Anterior cingulate cortex (tissue), 58 donors: ENCODE measurements around the gene ANGPTL2.

Experiments
- DNase-seq, 58 donors: peaks; one replicate each; lab custom pipeline; 2025; lab: John Stamatoyannopoulos, UW

ANGPTL2 gene

DNA sequence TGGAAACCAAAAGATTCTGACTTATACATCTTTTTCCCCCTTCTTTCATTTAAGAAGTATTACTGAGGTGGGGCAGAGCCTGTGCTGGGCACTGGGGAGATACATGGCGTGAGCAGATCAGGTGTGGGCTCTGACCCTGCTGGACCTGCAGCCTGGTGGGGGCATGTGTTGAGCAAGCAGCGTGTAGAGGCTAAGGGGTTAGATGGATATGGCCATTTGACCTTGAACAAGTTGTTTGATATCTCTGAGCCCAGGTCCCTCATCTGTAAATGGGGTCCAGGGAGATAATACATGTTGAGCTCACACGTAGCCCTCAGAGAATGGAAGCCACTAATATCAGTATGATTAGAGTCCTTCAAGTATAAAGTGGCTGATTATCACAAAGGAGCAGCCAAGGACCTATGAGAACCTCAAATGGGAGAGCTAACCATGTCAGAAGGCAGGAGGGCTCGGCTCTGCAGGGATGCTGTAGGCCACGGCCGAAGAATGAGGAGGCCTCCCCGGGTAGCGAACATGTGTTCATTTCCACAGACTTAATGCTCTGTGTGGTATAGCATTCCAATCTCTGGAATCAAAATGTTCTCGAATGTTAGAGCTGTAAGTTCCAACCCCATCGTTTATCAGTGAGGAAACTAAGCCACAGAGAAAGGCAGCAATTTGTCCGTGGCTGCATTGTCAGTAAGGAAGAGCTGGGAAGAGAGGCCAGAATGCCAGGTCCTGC lies 15.4 kb upstream of the ANGPTL2 start:
- no peak for DNase-seq

DNA sequence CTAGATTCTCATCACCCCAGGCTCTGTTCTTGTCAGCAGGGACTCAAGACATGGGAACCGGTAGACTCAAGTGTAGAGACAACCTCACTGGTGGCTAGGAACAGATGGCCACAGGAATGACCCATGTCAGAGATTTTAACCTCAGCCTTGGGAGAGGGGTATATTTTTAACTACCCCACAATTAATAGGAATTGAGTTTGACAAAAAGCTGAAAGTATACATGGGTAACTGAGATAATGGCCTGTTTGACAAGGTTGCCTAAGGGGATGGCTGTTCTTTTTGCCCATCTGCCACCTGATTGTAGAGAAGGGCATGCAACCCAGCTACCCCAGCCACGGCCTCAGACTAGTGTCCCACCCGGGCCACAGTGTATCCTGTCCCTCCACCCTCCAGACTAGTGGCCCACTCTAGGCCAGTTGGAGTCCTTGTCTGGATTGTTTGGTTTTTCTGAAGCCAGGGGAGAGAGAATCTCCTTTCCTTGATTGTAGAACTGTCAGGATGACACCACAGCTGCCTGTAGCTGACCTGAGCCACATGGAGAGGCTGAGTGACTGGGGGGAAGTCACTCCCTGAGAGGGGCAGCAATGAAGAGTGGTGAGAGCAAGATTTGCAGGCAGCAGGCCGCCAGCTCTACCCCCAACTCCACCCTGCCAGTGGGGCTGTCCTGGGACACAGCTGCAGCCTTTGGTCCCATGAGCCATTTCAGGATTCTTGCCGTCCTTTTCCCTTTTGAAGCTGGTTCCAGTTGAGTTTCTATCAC lies 14.6 kb upstream of the ANGPTL2 start:
- no peak for DNase-seq

DNA sequence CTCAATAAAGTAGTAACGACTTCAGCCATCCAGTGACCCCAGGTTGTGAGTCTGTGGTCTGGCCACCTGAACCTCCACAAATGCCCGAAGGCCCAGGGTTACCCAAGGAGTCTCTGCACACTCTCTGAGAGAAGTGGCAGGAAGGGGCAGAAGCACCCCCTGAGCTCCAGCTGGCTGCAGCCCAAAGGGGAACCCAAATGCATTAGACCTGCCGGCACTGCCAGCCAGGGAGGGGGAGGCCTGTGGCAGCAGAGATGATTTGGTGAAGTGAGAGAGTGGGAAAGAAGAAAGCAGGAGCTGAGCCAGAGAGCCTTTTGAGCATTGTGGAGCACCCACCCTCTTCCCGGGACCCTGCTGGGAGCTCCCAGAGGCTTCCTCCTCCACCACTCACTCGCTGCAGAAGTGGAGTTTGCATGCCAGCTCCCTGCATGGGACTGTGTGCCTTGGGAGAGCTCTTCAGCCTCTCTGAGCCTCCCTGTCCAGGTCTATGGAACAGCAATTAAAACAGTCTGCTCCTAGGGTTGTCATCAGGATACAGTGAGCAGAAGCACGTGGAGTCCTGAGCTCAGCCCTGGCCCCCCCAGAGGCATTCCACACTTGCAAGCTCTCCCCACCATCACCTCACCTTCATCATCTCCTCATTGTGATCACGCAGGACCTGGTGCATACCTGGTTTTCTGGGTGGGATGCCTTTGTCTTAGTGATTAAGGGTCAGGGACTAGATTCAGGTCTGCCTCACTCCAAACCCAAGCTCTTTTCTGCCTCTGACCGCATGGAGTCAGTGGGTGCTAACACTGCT lies 13.8 kb upstream of the ANGPTL2 start:
- DNase-seq = no peak

GRCh38 chr9:127135056-127135745 lies 12.8 kb upstream of the ANGPTL2 start:
- no peak for DNase-seq

GRCh38 chr9:127133739-127134167 lies 11.3 kb upstream of the ANGPTL2 start:
- peak in 52 of 58 donors; percentile 29 to 88 (median 74) for DNase-seq

GRCh38 chr9:127132921-127133647 lies 10.6 kb upstream of the ANGPTL2 start:
- DNase-seq = peak in 18 of 58 donors; percentile 22 to 67 (median 46)

DNA sequence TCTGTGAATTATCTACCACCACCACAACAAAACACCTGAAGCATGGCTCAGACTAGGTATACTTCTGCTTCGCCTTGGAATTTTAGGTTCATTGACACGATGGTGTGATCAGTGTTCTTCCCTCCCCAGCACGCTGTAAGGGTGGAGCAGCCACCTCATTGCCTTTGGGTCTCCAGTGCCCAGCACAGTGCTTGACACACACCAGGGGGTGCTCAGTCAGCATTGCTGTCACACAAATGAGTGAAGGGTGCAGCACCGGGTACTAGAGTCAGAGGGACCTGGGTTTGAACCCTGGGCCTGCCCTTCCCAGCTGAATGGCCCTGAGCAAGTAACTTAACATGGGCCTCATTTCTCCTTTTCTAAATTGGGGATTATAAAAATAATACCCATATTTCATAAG lies 9.9 kb upstream of the ANGPTL2 start:
- no peak for DNase-seq

- no peak for DNase-seq
These were observed 9.4 kb upstream of the ANGPTL2 start for GRCh38 chr9:127131871-127132270.

- DNase-seq = peak in 49 of 58 donors; percentile 16 to 79 (median 56)
These were observed 8.5 kb upstream of the ANGPTL2 start for GRCh38 chr9:127130661-127131538.

DNA sequence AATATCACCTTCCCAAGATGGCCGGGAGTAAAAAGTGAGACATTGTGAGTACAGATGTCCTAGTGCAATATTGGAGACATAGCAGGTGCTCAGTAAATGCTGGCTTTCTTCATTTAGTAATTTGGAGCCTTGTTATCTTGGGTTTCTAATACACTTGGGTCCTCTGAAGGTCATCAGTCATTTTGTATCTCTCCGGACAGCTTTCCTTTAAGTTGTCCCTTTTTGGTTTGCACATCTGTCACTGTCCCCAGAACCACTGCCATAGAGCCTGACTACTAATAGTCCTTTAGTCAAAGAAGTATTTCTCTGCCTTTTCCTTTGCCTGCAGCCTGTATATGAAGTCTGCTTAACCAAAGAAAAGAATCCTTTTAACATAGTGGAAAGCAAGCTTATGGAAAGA lies 7.8 kb upstream of the ANGPTL2 start:
- no peak for DNase-seq

- no peak for DNase-seq
These were observed 7.3 kb upstream of the ANGPTL2 start for GRCh38 chr9:127129718-127130085.

- DNase-seq = no peak
These were observed 6.8 kb upstream of the ANGPTL2 start for GRCh38 chr9:127129073-127129717.

DNA sequence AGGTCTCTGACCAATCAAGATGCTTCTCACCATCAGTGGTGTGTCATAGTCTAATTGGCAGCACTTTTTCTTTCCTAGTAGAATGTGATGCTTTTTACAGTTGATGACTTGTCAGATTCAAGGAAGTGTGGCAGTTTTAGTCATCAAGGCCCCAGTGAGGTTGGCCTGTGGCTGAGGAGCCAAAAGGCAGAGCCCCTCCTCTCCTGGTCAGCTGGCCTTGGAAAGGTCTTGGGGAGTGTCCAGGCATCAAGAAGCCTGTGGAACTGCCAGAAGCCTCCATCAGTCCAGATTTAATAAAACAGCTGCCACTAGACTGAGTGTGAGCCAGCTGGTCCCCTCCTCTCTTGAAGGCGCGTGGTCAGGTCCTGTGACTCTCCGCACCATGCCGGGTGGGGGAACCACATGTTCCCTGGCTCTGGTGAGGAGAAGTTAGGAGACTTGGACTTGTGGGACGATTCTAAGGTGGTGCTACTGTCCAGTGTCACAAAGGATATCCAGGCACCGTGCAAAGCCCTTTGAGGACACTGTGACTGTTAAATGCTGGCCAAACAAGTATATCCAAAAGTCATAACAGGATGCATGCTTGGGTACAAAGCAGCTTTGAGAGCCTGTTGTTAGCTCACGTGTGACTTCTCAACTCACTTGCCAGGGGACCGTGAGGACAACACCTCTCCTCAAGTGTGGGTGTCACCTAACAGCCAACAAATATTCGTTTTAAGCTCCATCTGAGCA lies 6.1 kb upstream of the ANGPTL2 start:
- DNase-seq = peak in 12 of 58 donors; percentile 22 to 61 (median 50)

GRCh38 chr9:127126971-127127370 lies 4.5 kb upstream of the ANGPTL2 start:
- DNase-seq = no peak

DNA sequence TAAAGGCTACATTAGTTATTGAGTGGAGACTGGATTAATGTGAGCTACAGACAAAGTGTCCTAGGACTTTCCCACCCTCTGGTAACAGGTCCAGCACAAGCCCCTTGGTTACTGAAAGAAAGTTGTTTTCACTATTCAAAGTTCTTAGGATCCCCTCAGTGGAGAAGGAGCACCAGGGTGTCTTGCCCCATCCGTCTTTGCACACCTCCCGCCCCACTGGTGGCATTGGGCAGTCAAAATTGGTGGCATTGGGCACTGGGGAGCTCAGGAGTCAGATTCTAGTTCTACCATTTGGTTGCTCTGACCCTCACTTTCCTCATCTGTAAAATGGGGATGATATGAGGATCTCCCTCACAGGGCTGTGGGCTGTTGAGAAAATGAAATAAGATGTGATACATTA lies 2.4 kb upstream of the ANGPTL2 start:
- DNase-seq = no peak

GRCh38 chr9:127124111-127124531 lies 1.7 kb upstream of the ANGPTL2 start:
- no peak for DNase-seq

GRCh38 chr9:127123064-127123890 lies 842 bp upstream of the ANGPTL2 start:
- peak in 5 of 58 donors; percentile 22 to 65 (median 50) for DNase-seq
